ENCODE measurements around the gene MDK. TPM values are rescaled to one million over a fixed set of nuclear protein-coding genes. Genes with fewer than 3 reads are reported as not detected.

MDK gene, protein sequence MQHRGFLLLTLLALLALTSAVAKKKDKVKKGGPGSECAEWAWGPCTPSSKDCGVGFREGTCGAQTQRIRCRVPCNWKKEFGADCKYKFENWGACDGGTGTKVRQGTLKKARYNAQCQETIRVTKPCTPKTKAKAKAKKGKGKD
- 141 TPM for polyA plus RNA-seq (ENCODE audit: insufficient read length)

DNA sequence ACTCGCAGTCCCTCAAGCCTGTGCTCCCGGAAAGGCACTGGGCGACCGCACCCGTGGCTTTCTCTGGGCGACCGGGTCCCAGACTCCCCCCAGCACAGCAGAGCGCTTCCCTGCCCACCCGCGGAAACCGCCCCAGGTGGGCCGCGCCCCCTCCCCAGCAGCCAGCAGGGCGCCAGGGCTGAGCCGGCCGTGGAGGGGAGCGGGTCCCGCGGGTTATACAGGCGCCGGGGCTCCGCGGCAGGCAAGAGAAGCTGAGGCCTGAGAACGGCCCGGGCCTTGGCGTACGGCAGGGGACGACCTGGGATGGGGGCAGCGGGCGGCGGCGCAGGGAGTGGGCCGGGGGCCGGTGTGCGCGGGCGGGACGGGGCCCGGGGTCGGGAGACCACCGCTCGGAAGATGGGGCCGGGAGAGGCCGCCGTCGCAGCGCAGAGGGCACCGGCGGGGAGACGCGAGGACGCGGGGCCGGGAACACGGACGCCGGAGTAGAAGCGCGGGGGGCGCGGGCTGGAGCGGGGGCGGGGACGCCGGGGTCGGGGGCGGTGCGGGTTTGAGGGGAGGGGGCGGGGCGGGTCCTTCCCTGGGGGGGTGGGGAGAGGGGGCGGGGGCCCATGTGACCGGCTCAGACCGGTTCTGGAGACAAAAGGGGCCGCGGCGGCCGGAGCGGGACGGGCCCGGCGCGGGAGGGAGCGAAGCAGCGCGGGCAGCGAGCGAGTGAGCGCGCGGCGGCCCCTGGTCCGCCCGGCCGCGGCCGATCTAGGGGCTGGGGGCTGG is at the start of gene MDK:
Gene MDK, plus strand, starts transcription at position 622 of the 771 bp plus-strand sequence. CDS start 389 bp downstream, outside the sequence.
- no peak for DNase-seq (ENCODE audit: low read depth)

GRCh38 chr11:46332093-46332567 is 49.3 kb upstream of the MDK start:
- DNase-seq (ENCODE audit: low read depth) = no peak

DNA sequence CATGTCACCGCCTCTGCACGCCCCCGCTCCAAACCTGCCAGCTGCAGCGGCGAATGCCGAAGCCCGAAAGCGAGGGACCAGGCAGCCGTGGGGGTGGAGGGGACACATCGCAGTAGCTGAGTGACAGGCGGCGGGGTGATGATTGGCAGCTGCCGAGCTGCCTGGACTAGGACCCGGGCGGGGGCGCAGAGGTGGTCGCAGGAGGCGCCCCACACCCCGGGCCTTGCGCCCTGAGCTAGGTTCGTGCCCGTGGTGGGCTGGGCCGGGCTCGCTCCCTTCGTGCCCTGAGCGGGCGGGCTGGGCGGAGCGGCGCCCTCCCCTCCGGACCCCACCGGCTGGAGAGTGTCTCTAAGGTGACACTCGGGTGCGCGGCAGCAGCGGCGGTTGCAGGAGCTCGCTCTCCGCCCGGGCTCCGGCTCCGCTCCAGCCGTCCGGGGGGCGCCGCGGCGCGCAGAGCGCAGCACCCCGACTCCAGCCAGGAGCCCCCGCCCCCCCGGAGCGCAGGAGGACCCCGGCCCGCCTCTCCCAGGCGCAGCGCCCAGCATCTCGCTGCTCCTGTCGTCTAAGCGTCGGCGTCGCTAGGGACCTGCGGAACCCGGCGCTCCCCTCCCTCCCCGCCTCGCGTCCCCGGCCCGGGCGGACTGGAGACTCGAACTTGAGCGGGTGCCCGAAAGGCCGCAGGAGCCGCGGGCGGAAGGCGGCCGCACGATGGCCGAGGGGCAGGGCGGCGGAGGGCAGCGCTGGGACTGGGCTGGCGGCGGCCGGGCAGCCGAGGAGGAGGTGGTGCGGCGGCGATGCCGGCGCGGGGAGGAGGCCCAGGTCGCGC is 48.7 kb upstream of the MDK start:
- no peak for DNase-seq (ENCODE audit: low read depth)

GRCh38 chr11:46333394-46333947 is 48.0 kb upstream of the MDK start:
- no peak for DNase-seq (ENCODE audit: low read depth)

DNA sequence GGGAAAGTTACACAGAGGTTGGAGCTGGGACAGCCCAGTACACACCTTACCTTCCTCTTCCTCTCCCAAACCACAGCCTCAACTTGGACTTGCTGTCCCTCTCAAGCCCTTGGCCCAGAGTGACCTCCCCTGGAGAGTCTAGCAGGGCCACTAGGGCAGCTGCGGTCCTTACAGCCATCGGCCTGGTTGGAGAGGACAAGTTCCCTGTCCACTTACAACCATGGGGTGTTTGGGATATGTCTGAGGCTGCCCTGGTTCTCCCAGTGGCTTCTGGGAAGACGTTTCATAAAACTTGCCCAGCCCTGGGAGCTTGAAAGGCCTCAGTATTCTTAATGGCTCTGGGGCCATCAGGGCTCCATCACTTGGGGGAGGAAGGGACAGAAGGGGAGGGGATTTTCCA is 47.3 kb upstream of the MDK start:
- no peak for DNase-seq (ENCODE audit: low read depth)

GRCh38 chr11:46335271-46335670 is 46.2 kb upstream of the MDK start:
- no peak for DNase-seq (ENCODE audit: low read depth)

GRCh38 chr11:46335890-46336562 is 45.4 kb upstream of the MDK start:
- DNase-seq (ENCODE audit: low read depth) = no peak

- no peak for DNase-seq (ENCODE audit: low read depth)
These were observed 44.8 kb upstream of the MDK start for GRCh38 chr11:46336563-46337180.

- DNase-seq (ENCODE audit: low read depth) = no peak
These were observed 43.7 kb upstream of the MDK start for GRCh38 chr11:46337626-46338345.

DNA sequence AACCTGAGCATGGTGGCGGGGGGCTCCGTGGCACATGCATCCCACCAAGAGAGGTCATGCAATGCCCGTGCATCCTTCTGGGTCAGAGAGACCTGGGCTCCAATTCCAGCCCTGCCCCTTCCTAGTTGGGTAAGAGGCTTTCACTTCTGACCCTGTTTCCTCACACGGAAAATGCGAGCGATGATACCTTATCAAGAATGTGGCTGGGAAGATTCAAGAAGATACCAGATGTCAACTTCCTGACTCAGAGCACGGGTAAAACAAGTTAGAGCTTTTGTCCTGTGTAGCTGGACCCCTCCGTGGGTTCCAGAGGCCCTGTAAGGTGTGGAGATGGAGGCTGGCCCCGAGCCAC is 42.9 kb upstream of the MDK start:
- DNase-seq (ENCODE audit: low read depth) = no peak

GRCh38 chr11:46338988-46339666 is 42.3 kb upstream of the MDK start:
- DNase-seq (ENCODE audit: low read depth) = no peak

DNA sequence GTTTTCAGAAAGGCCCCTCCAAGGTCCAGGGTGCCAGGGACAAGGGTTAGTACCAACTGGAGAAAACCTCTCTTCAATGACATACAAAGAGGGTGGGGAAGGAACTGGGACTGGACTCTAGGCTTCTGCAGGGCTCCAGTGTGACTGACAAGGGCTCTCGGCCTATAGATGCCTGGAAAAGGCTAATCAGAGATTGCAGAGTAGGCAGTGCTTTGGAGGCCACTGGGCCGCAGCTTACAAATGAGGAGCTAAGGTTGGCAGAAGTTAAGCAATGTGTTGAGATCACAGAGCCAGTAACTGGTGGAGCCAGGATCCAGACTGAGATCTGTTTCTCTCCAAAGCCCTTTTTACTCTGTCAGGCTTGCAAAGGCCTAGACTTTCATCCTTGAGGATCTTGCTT is 41.7 kb upstream of the MDK start:
- no peak for DNase-seq (ENCODE audit: low read depth)

DNA sequence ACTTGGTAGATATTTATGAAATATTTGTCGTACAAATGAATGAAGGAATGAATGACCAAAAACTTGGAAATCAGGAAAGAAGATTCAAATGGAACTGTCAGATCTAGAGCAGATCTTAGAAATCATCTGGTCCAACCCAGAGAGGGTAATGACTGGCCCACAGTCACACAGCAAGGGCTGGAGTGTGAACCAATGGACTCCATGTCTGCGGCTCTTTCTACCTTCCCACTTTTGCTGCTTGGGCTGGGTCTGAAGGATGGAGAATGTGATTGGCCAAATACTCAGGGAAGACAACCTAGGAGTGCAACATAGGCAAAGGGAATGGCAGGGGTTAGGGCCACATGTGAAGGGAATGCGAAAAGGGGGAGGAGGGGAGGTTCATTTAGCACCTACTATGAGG is 40.0 kb upstream of the MDK start:
- DNase-seq (ENCODE audit: low read depth) = no peak

DNA sequence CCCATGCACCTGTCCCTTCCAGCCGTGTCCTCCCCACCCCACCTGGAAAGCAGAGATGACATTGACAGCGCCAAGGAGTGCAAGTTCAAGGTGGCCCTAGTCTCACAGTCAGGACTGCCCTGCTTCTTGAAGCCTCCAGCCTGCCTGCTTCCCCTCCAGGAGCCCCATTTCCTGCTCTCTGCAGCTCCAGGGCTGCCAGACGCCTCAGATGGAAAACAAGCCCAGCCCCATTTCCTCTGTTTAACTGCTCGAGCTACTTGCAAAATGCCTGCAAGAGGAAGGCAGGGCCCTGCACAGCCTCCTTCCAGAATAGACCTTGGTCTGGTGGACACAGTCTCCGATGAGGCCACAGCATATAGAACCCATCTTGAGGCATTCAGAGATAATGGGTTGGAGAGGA is 39.2 kb upstream of the MDK start:
- DNase-seq (ENCODE audit: low read depth) = no peak

- DNase-seq (ENCODE audit: low read depth) = no peak
These were observed 37.9 kb upstream of the MDK start for GRCh38 chr11:46343520-46343919.

DNA sequence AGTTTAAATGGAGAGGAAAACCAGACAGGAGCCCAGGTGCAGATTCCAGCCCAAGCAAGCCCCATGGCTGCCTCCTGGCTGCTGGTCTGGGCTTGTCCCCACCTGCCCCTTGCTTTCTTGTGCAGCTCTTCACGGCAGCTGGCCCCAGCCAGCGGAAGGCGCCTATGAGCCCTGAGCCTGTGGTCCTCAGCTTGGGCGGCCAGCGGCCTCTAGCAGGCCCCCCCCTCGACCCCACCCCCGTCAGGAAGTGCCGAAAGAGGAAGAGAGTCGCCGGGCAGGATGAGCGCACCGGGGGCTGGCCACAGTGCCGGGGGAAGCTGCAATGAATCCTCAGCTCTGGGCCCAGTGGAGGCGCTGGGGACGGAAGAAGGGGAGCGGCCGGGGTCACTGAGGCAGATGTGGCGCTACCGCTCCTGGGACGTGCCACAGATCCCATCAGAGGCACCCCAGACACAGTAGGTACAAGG is 36.3 kb upstream of the MDK start:
- no peak for DNase-seq (ENCODE audit: low read depth)

- no peak for DNase-seq (ENCODE audit: low read depth)
These were observed 35.5 kb upstream of the MDK start for GRCh38 chr11:46345881-46346484.

DNA sequence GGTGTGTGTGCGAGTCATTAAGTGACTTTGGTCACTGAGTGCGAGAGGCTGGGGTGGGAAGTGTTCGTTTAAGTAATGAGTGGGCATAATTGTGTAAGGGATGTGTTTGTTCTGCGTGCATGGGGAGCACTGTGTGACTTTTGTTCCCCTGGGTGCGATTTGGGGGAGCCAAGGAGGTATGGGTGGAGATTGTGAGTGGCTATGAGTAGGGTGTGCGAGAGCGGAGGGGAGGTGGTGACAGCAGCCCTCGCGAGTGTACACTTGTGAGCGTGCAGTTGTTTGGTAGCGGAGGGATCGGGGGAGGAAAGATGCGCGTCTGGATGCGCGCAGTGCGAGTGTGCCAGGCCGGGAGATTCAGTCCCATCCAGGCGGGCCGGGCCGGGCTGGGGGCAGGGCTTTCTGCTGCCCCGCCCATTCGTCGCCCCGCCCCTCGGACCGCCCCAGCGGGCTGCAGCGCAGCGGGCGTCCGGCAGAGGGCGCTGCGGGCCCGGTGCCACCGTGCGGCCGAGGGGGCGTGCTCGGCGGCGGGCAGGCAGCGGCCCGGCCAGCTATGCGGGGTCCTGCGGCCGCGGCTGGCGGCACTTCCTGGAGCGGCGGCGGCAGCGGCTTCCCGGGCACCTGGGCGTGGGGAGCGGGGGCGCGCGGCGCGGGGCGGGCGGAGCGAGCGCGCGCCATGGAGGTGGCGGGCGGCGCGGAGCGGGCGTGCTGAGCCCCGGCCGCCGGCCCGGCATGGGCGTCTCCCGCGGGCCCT is 34.4 kb upstream of the MDK start, which contains the start of gene DGKZ:
Gene DGKZ, plus strand, starts transcription at position 578 of the 751 bp plus-strand sequence. CDS start 197 bp downstream, outside the sequence.
- peak; percentile 34 for DNase-seq (ENCODE audit: low read depth)

All from forelimb muscle (tissue), 1 donor.